ENCODE data around the gene TMEM250.

The TMEM250 gene

GRCh38 chr9:136149337-136149736, 30.7 kb upstream of the TMEM250 start:
- no peak for TF ChIP-seq CTCF (IDR thresholded peaks at IDR 0.05; ENCODE audit: low read depth, low read length)
- Histone ChIP-seq H3K27ac (peak overlapping the region; percentile 88), H3K36me3 (0 out of 2 replicates have a peak, but pooled peaks cover 2% of the 10 kb centered on the region), H3K27me3 (ENCODE audit: insufficient read depth, low read depth, severe bottlenecking) (no peaks in the 10 kb centered on the region), H3K4me3 (ENCODE audit: low read depth, low read length) (no peak overlapping the region), H3K9me3 (ENCODE audit: severe bottlenecking) (no peaks in the 10 kb centered on the region)
- DNase-seq: no peak

DNA sequence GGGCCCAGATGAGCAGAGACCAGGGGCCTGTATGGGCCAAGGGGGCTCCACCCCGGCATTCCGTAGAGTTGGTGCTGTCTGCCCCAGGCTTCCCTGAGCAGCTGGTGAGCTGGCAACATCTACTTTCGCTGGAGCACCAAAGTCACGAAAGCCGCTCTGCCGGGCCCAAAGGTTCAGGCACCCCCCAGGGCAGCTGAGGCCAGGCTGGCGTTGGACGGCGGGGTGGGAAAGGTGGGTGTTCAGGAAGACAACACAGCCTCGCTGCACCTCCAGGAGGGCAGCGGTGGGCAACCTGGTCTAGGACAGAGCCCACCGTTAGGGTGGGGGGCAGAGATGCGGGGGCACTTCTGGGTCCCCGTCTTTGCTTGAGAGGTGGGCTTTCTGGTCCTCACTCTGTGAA, 30.1 kb upstream of the TMEM250 start:
- no peak overlapping the region for H3K4me3 ChIP-seq (ENCODE audit: low read depth, low read length)
- no peaks in the 10 kb centered on the region for H3K9me3 ChIP-seq (ENCODE audit: severe bottlenecking)
- 0 out of 2 replicates have a peak, but pooled peaks cover 2% of the 10 kb centered on the region for H3K36me3 ChIP-seq
- no peak for DNase-seq
- TF ChIP-seq CTCF (IDR thresholded peaks at IDR 0.05; ENCODE audit: low read depth, low read length): no peak
- H3K27ac ChIP-seq: peak overlapping the region; percentile 88
- H3K27me3 ChIP-seq (ENCODE audit: insufficient read depth, low read depth, severe bottlenecking): no peaks in the 10 kb centered on the region

DNA sequence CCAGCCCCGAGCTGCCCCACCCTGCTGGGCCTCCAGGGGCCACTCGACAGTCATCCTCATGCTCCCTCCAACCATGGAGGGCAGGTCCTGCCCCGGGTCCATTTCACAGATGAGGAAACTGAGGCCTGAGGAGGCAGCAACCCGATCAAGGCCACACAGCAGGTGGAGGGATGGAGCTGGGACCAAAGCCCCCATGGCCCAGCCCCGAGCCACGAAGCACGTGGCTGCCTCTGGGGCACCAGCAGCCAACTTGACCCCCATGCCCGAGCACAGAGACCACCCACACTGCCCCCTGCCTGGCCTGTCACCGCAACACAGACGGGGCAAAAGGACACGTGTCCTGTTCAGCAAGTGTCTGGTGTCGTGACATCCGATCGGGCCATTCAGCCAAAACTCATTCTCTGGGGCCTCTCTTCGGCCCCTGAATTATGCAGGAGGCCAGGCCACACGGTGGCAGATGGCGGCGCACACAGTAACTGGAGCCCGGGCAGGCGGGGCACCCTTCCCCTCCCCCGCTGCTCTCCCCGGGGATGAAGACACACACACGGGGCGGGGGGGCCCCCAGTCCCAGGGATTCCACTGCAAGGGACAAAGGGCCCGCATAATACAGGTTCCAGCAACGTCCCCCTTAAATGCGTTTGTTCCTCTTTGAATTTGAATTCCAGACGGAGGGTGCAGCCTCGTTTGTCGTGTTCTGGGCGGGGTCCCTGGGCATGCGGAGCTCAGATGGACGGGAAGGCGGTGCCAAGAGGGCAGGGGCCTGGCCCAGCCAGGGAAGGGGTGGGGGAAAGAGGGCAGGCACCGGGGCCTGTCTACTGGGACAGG, 29.4 kb upstream of the TMEM250 start:
- peak; percentile 20; the same call in 1 of the 2 replicates for TF ChIP-seq CTCF (IDR thresholded peaks at IDR 0.05; ENCODE audit: low read depth, low read length)
- H3K36me3 ChIP-seq: 0 out of 2 replicates have a peak, but pooled peaks cover 2% of the 10 kb centered on the region
- no peaks in the 10 kb centered on the region for H3K9me3 ChIP-seq (ENCODE audit: severe bottlenecking)
- no peak overlapping the region for H3K4me3 ChIP-seq (ENCODE audit: low read depth, low read length)
- peak overlapping the region; percentile 88 for H3K27ac ChIP-seq
- DNase-seq: peak; percentile 87
- no peaks in the 10 kb centered on the region for H3K27me3 ChIP-seq (ENCODE audit: insufficient read depth, low read depth, severe bottlenecking)

DNA sequence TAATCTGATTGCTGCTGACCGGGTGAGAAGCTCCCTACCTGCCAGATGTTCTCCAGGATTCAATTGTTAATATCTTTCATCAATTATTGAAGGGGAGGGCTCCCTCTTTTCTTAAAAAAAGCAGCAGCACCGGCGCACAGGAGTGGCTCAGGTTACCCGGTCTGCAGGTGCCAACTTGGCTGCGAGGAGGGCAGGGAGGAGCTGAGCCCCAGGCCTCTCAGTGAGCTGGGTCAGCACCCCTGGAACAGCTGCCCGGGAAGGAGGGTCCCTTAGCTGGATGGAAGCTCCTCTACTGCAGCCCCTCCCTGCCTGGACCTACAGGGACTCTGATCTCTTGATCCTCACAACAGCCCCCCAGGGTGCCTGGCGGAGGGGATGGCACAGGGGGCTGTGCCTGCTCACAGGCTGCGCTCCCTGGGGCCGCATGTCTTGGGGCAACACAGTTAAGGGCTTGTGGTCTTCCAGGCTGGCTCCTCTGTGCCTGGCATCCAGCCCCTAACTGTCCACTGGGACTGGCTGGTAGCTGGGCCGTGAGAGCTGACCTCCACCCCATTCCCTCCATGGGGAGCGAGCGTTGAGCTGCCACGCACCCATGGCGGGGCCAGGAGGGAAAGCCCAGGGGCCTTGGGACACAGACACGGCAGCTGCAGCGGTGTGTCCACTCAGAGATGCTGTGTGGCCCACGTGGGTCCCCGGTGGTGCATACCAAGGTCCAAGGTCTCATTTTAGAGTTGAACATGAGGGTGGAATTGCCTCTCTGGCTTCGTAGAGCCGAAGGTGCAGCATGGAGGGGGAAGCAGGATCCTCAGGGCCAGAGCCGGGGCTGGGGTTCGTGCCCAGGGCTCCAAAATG, 28.6 kb upstream of the TMEM250 start:
- no peak overlapping the region for H3K4me3 ChIP-seq (ENCODE audit: low read depth, low read length)
- no peaks in the 10 kb centered on the region for H3K27me3 ChIP-seq (ENCODE audit: insufficient read depth, low read depth, severe bottlenecking)
- TF ChIP-seq CTCF (IDR thresholded peaks at IDR 0.05; ENCODE audit: low read depth, low read length): no peak
- no peaks in the 10 kb centered on the region for H3K9me3 ChIP-seq (ENCODE audit: severe bottlenecking)
- no peak for DNase-seq
- 0 out of 2 replicates have a peak, but pooled peaks cover 2% of the 10 kb centered on the region for H3K36me3 ChIP-seq
- peak overlapping the region; percentile 88 for H3K27ac ChIP-seq

DNA sequence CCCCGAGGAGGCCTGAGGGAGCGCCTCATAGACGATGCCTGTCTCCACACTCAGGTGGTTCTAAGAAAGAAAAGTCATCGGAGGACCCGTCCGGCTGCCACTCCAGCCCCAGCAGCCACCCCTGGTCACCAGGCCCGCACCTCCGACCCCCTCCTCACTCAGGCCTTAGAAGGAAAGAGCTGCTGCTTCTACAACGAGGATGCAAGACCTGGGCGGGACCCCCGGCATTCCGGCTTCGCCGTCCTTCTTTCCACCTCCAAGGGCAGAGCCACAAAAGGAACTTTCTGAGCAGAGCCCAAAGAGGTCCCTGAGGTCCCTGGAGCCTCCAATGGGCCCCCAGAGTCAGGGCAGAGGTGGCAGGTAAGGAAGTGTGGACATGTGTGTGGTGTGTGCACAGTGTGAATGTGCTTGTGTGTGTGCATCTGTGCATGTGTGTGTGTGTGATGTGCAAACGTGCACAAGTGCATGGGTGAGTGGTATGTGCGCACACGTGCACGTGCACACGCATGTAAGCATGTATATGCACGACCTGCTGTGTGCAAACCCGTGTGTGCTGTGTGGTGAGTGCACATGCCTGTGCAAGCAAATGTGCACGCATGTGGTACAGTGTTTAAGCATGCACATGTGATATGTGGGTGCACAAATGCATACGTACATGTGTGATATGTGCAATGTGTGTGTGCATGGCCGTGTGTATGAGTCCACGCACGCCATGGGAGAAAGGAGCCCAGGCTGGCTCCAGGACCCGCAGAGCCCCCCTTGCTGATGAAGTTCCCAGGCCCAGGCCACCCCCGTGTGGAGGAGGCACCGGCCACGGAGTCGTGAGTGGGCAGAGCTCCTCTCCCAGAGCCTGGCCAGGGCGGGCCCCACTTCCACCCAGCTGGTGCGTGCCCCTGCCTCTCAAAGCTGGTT, 27.7 kb upstream of the TMEM250 start:
- no peak for DNase-seq
- TF ChIP-seq CTCF (IDR thresholded peaks at IDR 0.05; ENCODE audit: low read depth, low read length): no peak
- peak overlapping the region; percentile 8; the same call in 1 of the 2 replicates for H3K27ac ChIP-seq
- H3K36me3 ChIP-seq: 0 out of 2 replicates have a peak, but pooled peaks cover under 1% of the 10 kb centered on the region
- H3K27me3 ChIP-seq (ENCODE audit: insufficient read depth, low read depth, severe bottlenecking): no peaks in the 10 kb centered on the region
- no peaks in the 10 kb centered on the region for H3K9me3 ChIP-seq (ENCODE audit: severe bottlenecking)
- H3K4me3 ChIP-seq (ENCODE audit: low read depth, low read length): no peak overlapping the region
